B cell (primary cell): ENCODE measurements around the gene POMP. TPM values are rescaled to one million over a fixed set of nuclear protein-coding genes. Genes with fewer than 3 reads are reported as not detected.

Experiments
- ATAC-seq: fragments of 200-7000 bp; cut with Tn5 transposase; one replicate; pipeline ENCODE4 v1.10.0; 2021; ENCODE audit warnings: low read depth, mild to moderate bottlenecking, moderate number of reproducible peaks, moderate library complexity
- CTCF ChIA-PET: fragments of 350-600 bp; sonication (Branson Sonifier 250); formaldehyde crosslinking; loops from one replicate; lab custom pipeline; 2021; ENCODE audit warnings: antibody characterized with exemption, inconsistent platforms; lab: Charles Lee
- POLR2A ChIA-PET: fragments of 350-600 bp; sonication (Branson Sonifier 250); formaldehyde crosslinking; loops from one replicate; lab custom pipeline; 2021; ENCODE audit warnings: antibody characterized with exemption; lab: Charles Lee
- DNase-seq: peaks from one replicate; pipeline ENCODE4 v3.0.0; 2013
- H2AFZ ChIP-seq: 2 replicates; pipeline ENCODE4 v1.6.1; 2012; ENCODE audit warnings: mild to moderate bottlenecking, low read depth, low read length; ENCODE audit not compliant: insufficient read depth, poor library complexity, severe bottlenecking
- H3K27ac ChIP-seq, 2 donors: 1 replicate in 1 of 2; 2 replicates in 1 of 2; pipeline ENCODE4 v1.5.1; 2012 to 2013; ENCODE audit warnings: low read length in 2 of 2, mild to moderate bottlenecking in 2 of 2, moderate library complexity in 1 of 2
- H3K27me3 ChIP-seq, 4 experiments: fragments of 200-600 bp in 1 of 4; sonication (generic) in 1 of 4; replicated peaks in 1 of 4; 1 replicate in 2 of 4; 2 replicates in 2 of 4; pipeline versions ENCODE4 v1.6.1 to v1.7.0; 2013 to 2016; ENCODE audit warnings: low read length in 3 of 4, mild to moderate bottlenecking in 2 of 4, mixed read lengths in 1 of 4, moderate library complexity in 1 of 4; ENCODE audit not compliant: insufficient read depth in 4 of 4, control insufficient read depth in 3 of 4; ENCODE audit errors: control extremely low read depth in 1 of 4
- H3K36me3 ChIP-seq, 2 experiments: replicated peaks in 1 of 2; 1 replicate in 1 of 2; 2 replicates in 1 of 2; pipeline versions ENCODE4 v1.6.1 to v1.7.1; 2013; ENCODE audit warnings: low read length in 1 of 2; ENCODE audit not compliant: insufficient read depth in 2 of 2, control insufficient read depth in 1 of 2; ENCODE audit errors: control extremely low read depth in 1 of 2, extremely low read depth in 1 of 2
- H3K4me1 ChIP-seq, 2 donors: fragments of 200-600 bp in 1 of 2; sonication (generic) in 1 of 2; 1 replicate in 1 of 2; 2 replicates in 1 of 2; pipeline versions ENCODE4 v1.5.1 to v1.6.1; 2013 to 2017; ENCODE audit warnings: low read length in 2 of 2; ENCODE audit not compliant: control insufficient read depth in 2 of 2, insufficient read depth in 2 of 2
- H3K4me2 ChIP-seq: replicated peaks from 2 replicates; pipeline ENCODE3; 2012; ENCODE audit warnings: mild to moderate bottlenecking, low read depth, low read length; ENCODE audit not compliant: poor library complexity, severe bottlenecking
- H3K4me3 ChIP-seq, 5 experiments: fragments of 200-600 bp in 1 of 5; sonication (generic) in 1 of 5; 1 replicate in 3 of 5; 2 replicates in 2 of 5; pipeline versions ENCODE4 v1.5.1 to v1.7.0; 2011 to 2016; ENCODE audit warnings: low read length in 4 of 5, mild to moderate bottlenecking in 4 of 5, low read depth in 2 of 5, control low read depth in 1 of 5, moderate library complexity in 1 of 5; ENCODE audit not compliant: insufficient read depth in 1 of 5; ENCODE audit errors: control extremely low read depth in 1 of 5, extremely low read depth in 1 of 5
- H3K79me2 ChIP-seq: fragments of 200-600 bp; sonication (generic); one replicate; pipeline ENCODE4 v1.6.0; 2016; ENCODE audit warnings: low read length; ENCODE audit not compliant: control insufficient read depth, insufficient read depth
- H3K9ac ChIP-seq: fragments of 200-600 bp; sonication (generic); 2 replicates; pipeline ENCODE4 v1.6.1; 2017; ENCODE audit warnings: mild to moderate bottlenecking, low read length, moderate library complexity
- H3K9me3 ChIP-seq, 3 donors: one replicate each; pipeline versions ENCODE4 v1.6.1 to v1.7.1; 2013; ENCODE audit warnings: low read length in 2 of 3; ENCODE audit not compliant: control insufficient read depth in 2 of 3, insufficient read depth in 1 of 3; ENCODE audit errors: control extremely low read depth in 1 of 3
- H4K20me1 ChIP-seq: 2 replicates; pipeline ENCODE4 v1.6.0; 2012; ENCODE audit warnings: mild to moderate bottlenecking, low read length; ENCODE audit not compliant: insufficient read depth, control insufficient read depth, poor library complexity, severe bottlenecking
- H3K27ac Mint-ChIP-seq: one replicate; pipeline ENCODE4 v1.8.0; 2021; ENCODE audit warnings: mixed read lengths
- H3K27me3 Mint-ChIP-seq: one replicate; pipeline ENCODE4 v1.8.0; 2021; ENCODE audit warnings: mixed read lengths
- H3K4me1 Mint-ChIP-seq: one replicate; pipeline ENCODE4 v1.8.0; 2021; ENCODE audit warnings: mixed read lengths
- H3K4me3 Mint-ChIP-seq: one replicate; pipeline ENCODE4 v1.8.0; 2021; ENCODE audit warnings: mixed read lengths
- H3K9me3 Mint-ChIP-seq: one replicate; pipeline ENCODE4 v1.8.0; 2022; ENCODE audit warnings: mixed read lengths; ENCODE audit not compliant: insufficient read depth
- CTCF ChIP-seq: fragments of 200-600 bp; IDR thresholded peaks from one replicate; pipeline ENCODE4 v1.8.0; 2022; ENCODE audit warnings: antibody characterized with exemption, mild to moderate bottlenecking
- EZH2 ChIP-seq: IDR thresholded peaks from 2 replicates; pipeline ENCODE4 v1.6.1; 2012; ENCODE audit warnings: borderline replicate concordance, low read depth, mild to moderate bottlenecking, moderate library complexity, low read length; ENCODE audit not compliant: insufficient read depth, poor library complexity, severe bottlenecking
- WGBS: methylation state at CpG from one replicate; pipeline ENCODE4 v1.1.5; 2013; ENCODE audit warnings: missing lambda C conversion rate; ENCODE audit not compliant: insufficient coverage; 5-methylcytosine and 5-hydroxymethylcytosine counted together
- intact Hi-C: fragments of 100-400 bp; cut with micrococcal nuclease; formaldehyde crosslinking; loops from one replicate; pipeline ENCODE4 v1.10.0; 2022
- polyA plus RNA-seq: library from polyadenylated mRNA; depleted of rRNA; stranded (reverse); fragments of >200 nt; gene quantifications from 2 replicates; pipeline ENCODE4 v1.2.3, GENCODE V29; 2012
- total RNA-seq, 2 donors: library from RNA; stranded (reverse); fragments of 120-200 nt in 1 of 2; gene quantifications; 1 replicate in 1 of 2; 2 replicates in 1 of 2; pipeline versions ENCODE4 v1.2.3 to v1.2.4, GENCODE V29; 2013 to 2022

The POMP gene
- total and polyA plus RNA-seq, 2 donors (not counting 1 experiment from before 2014, with no cell fraction given): 14.0 to 28.7 TPM

- no peaks in the 10 kb centered on the region for H3K9me3 Mint-ChIP-seq
- no CpG with 5 or more reads among the region's 2 CpGs for WGBS
- intact Hi-C loops: no loop called here
These were observed 8.6 kb upstream of the POMP start for GRCh38 chr13:28650284-28650683.

More at GRCh38 chr13:28650284-28650683, 8.6 kb upstream of the POMP start:
- H3K79me2 ChIP-seq: peaks cover 84% of the 10 kb centered on the region
- Mint-ChIP-seq H3K27ac (no peak overlapping the region), H3K27me3 (no peaks in the 10 kb centered on the region), H3K4me1 (peaks cover 6% of the 10 kb centered on the region), H3K4me3 (no peak overlapping the region)
- H2AFZ ChIP-seq: no peak overlapping the region
- CTCF ChIA-PET: no interaction called here
- H4K20me1 ChIP-seq: no peaks in the 10 kb centered on the region
- DNase-seq: no peak
- H3K4me2 ChIP-seq: no peak overlapping the region
- POLR2A ChIA-PET: no interaction called here
- H3K36me3 ChIP-seq: peaks cover 3 to 4% of the 10 kb centered on the region in 2 experiments
- ATAC-seq: no peak
- no peaks in the 10 kb centered on the region for H3K27me3 ChIP-seq
- peaks cover 0 to 1% (median 0%) of the 10 kb centered on the region in 3 donors for H3K9me3 ChIP-seq
- H3K9ac ChIP-seq: no peak overlapping the region
- H3K27ac ChIP-seq: no peak overlapping the region
- H3K4me3 ChIP-seq: no peak overlapping the region
- no peak for TF ChIP-seq CTCF
- no peak for TF ChIP-seq EZH2
- peaks cover 0 to 3% of the 10 kb centered on the region in 2 donors for H3K4me1 ChIP-seq
